GM19324 (cell line): ENCODE results near the gene AP1G2.

Experiments used
- ATAC-seq: cut with Tn5 transposase; IDR thresholded peaks from one replicate; pipeline ENCODE4 v1.9.1; 2021; ENCODE audit warnings: mild to moderate bottlenecking, moderate library complexity; ENCODE audit not compliant: unreplicated experiment, low FRiP score

AP1G2 gene

GRCh38 chr14:23520899-23521533 lies 46.6 kb downstream of the AP1G2 start:
- no peak for ATAC-seq

- ATAC-seq, result no peak
These were observed 48.9 kb downstream of the AP1G2 start for GRCh38 chr14:23518709-23519108.

- no peak for ATAC-seq
These were observed 49.8 kb downstream of the AP1G2 start for GRCh38 chr14:23517650-23518326.

- ATAC-seq, result no peak
These were observed 53.0 kb downstream of the AP1G2 start for GRCh38 chr14:23514644-23514957.

- ATAC-seq, result no peak
These were observed 53.6 kb downstream of the AP1G2 start for GRCh38 chr14:23513818-23514643.

GRCh38 chr14:23513005-23513817 lies 54.4 kb downstream of the AP1G2 start:
- no peak for ATAC-seq

GRCh38 chr14:23512156-23512555 lies 55.4 kb downstream of the AP1G2 start:
- ATAC-seq, result no peak
